HepG2 (cell line): ENCODE measurements around the gene SLC25A19. TPM values are rescaled to one million over a fixed set of nuclear protein-coding genes. Genes with fewer than 3 reads are reported as not detected.

Experiments
- ARID4A ChIP-seq: sonication (generic); formaldehyde crosslinking; IDR thresholded peaks from 2 replicates; pipeline ENCODE4 v1.5.0; 2020; ENCODE audit warnings: mild to moderate bottlenecking, missing genetic modification reagents, borderline replicate concordance
- BHLHE40 ChIP-seq: IDR thresholded peaks from 2 replicates; pipeline ENCODE4 v1.6.1; 2011; ENCODE audit warnings: low read length, improper control_type of control experiment
- CEBPB ChIP-seq: IDR thresholded peaks from 2 replicates; pipeline ENCODE4 v1.6.1; 2011; ENCODE audit warnings: low read depth, low read length, improper control_type of control experiment, borderline replicate concordance
- KLF9 ChIP-seq: IDR thresholded peaks from 2 replicates; pipeline ENCODE4 v1.6.1; 2016; ENCODE audit warnings: low read depth
- MIER3 ChIP-seq: IDR thresholded peaks from 2 replicates; pipeline ENCODE4 v1.6.1; 2016; ENCODE audit warnings: missing compliant biosample characterization, borderline replicate concordance
- MLX ChIP-seq: IDR thresholded peaks from 2 replicates; pipeline ENCODE4 v1.6.1; 2016
- NFKBIZ ChIP-seq: IDR thresholded peaks from 2 replicates; pipeline ENCODE4 v1.6.1; 2018; ENCODE audit warnings: missing genetic modification reagents, missing compliant biosample characterization
- PPARG ChIP-seq: conservative IDR thresholded peaks from 2 replicates; pipeline ENCODE4 v1.6.1; 2016; ENCODE audit warnings: missing biosample characterization, missing genetic modification reagents
- SKI ChIP-seq: fragments of 450-650 bp; IDR thresholded peaks from one replicate; pipeline ENCODE4 v1.6.1; 2018; ENCODE audit warnings: mild to moderate bottlenecking; ENCODE audit not compliant: partially characterized antibody
- TGIF2 ChIP-seq: IDR thresholded peaks from 2 replicates; pipeline ENCODE4 v1.6.1; 2016; ENCODE audit warnings: control low read depth, missing compliant biosample characterization
- ZFP36L1 ChIP-seq: sonication (generic); formaldehyde crosslinking; IDR thresholded peaks from 2 replicates; pipeline ENCODE4 v1.8.0; 2022; ENCODE audit warnings: mild to moderate bottlenecking, missing genetic modification reagents, moderate library complexity
- ZFYVE20 ChIP-seq: sonication (generic); formaldehyde crosslinking; IDR thresholded peaks from 2 replicates; pipeline ENCODE4 v1.8.0; 2023; ENCODE audit warnings: low read depth, mild to moderate bottlenecking, moderate library complexity, missing genetic modification reagents, borderline replicate concordance
- ZNF256 ChIP-seq: sonication (generic); formaldehyde crosslinking; conservative IDR thresholded peaks from 2 replicates; pipeline ENCODE4 v1.4.0; 2020; ENCODE audit warnings: missing genetic modification reagents
- ZNF318 ChIP-seq: sonication (generic); formaldehyde crosslinking; IDR thresholded peaks from 2 replicates; pipeline ENCODE4 v1.4.0; 2020; ENCODE audit warnings: mild to moderate bottlenecking, missing genetic modification reagents
- ZNF724P ChIP-seq: sonication (generic); formaldehyde crosslinking; IDR thresholded peaks from 2 replicates; pipeline ENCODE4 v1.8.0; 2022; ENCODE audit warnings: missing genetic modification reagents, borderline replicate concordance
- ZSCAN30 ChIP-seq: sonication (generic); formaldehyde crosslinking; IDR thresholded peaks from 2 replicates; pipeline ENCODE4 v1.5.0; 2020; ENCODE audit warnings: mild to moderate bottlenecking, missing genetic modification reagents
- polyA plus RNA-seq, 8 experiments: library from polyadenylated mRNA; depleted of rRNA in 3 of 8; stranded (reverse) in 7 of 8; unstranded in 1 of 8; fragments of >200 nt; fragmentation: Illumina TruSeq in 4 of 8; extraction: Trizol in 4 of 8; gene quantifications; 2 replicates each; pipeline versions ENCODE4 v1.2.1 to v1.2.3, GENCODE V29; 2011 to 2016; ENCODE audit warnings: low read depth in 4 of 8, missing spikeins in 1 of 8, mixed read lengths in 1 of 8; ENCODE audit not compliant: insufficient read depth in 1 of 8
- total RNA-seq, 5 experiments: library from RNA; depleted of rRNA; stranded (reverse); fragments of >200 nt; fragmentation: Illumina TruSeq; extraction: Trizol; gene quantifications; 2 replicates each; pipeline ENCODE4 v1.2.3, GENCODE V29; 2016; ENCODE audit warnings: low read depth in 1 of 5

SLC25A19 gene
- total and polyA plus RNA-seq, 2 of the 13 experiments (the other 11 are each of a cell fraction or from before 2014, with no cell fraction given): 24.4 to 41.4 TPM

- TF ChIP-seq ZNF724P (CRISPR knock-in tag): 0 out of 2 replicates have a peak, but pooled peaks have one; percentile 44
- peak; percentile 15; the same call in 1 of the 2 replicates for TF ChIP-seq TGIF2 (CRISPR knock-in tag)
- peak; percentile 74; the same call in 1 of the 2 replicates for TF ChIP-seq KLF9 (CRISPR knock-in tag)
- TF ChIP-seq ZNF256 (CRISPR knock-in tag): no peak
- peak; percentile 65; the same call in 1 of the 2 replicates for TF ChIP-seq ZSCAN30
- TF ChIP-seq SKI: no peak
- TF ChIP-seq CEBPB: peak; percentile 27; the same call in 1 of the 2 replicates
- TF ChIP-seq NFKBIZ: peak; percentile 59; the same call in 1 of the 2 replicates
- TF ChIP-seq PPARG (CRISPR knock-in tag): peak; percentile 99
- 0 out of 2 replicates have a peak, but pooled peaks have one; percentile 79 for TF ChIP-seq ZFP36L1
- TF ChIP-seq ZFYVE20: no peak
- TF ChIP-seq ZNF318 (CRISPR knock-in tag): peak; percentile 90; the same call in 1 of the 2 replicates
- TF ChIP-seq MLX (CRISPR knock-in tag): no peak
- TF ChIP-seq ARID4A (CRISPR knock-in tag): peak; percentile 85; the same call in 1 of the 2 replicates
- TF ChIP-seq BHLHE40: peak; percentile 53; the same call in 1 of the 2 replicates
- peak; percentile 87; the same call in 1 of the 2 replicates for TF ChIP-seq MIER3 (CRISPR knock-in tag)
Observed at GRCh38 chr17:75308732-75309629, 19.7 kb upstream of the SLC25A19 start (continued).
